Peyer's patch (tissue), 4 donors: ENCODE results near the gene GSTM2. TPM values are rescaled to one million over a fixed set of nuclear protein-coding genes. Genes with fewer than 3 reads are reported as not detected.
"Not testable (repeated sequence)": the region's sequence is repeated elsewhere in the genome, so short reads cannot be mapped to it uniquely, and the experiment has no call there.

Experiments used
- DNase-seq, 3 donors: peaks; one replicate each; pipeline ENCODE4 v3.0.0-alpha.2; 2017 to 2019
- H3K27ac ChIP-seq, 4 donors: fragments of 200-600 bp; sonication (generic); one replicate each; pipeline ENCODE4 v1.5.1; 2016 to 2019
- H3K27me3 ChIP-seq, 2 donors: fragments of 200-600 bp; sonication (generic); one replicate each; pipeline ENCODE4 v1.5.1; 2019
- H3K36me3 ChIP-seq, 3 donors: fragments of 200-600 bp; sonication (generic); one replicate each; pipeline ENCODE4 v1.5.1; 2016 to 2019
- H3K4me1 ChIP-seq, 4 donors: fragments of 200-600 bp; sonication (generic); one replicate each; pipeline ENCODE4 v1.5.1; 2016 to 2019
- H3K4me3 ChIP-seq, 4 donors: fragments of 200-600 bp; sonication (generic); 1 replicate in 3 of 4; 2 replicates in 1 of 4; pipeline ENCODE4 v1.5.1; 2016 to 2019; ENCODE audit warnings: mild to moderate bottlenecking in 1 of 4
- H3K9me3 ChIP-seq, 4 donors: fragments of 200-600 bp; sonication (generic); one replicate each; pipeline ENCODE4 v1.5.1; 2016 to 2019; ENCODE audit warnings: mild to moderate bottlenecking in 1 of 4
- POLR2A ChIP-seq, 2 donors: fragments of 450-650 bp; IDR thresholded peaks; one replicate each; pipeline ENCODE4 v1.5.1; 2017; ENCODE audit warnings: antibody characterized with exemption in 2 of 2, mild to moderate bottlenecking in 2 of 2, moderate library complexity in 2 of 2
- total RNA-seq, 4 donors: library from RNA; depleted of rRNA; stranded (reverse); fragments of >200 nt; gene quantifications; one replicate each; pipeline ENCODE4 v1.1.0, GENCODE V29; 2016
- TF ChIP-seq, protein P1 (sequence below), 6 experiments: fragments of 450-650 bp in 4 of 6; fragments of 200-600 bp in 2 of 6; sonication (generic) in 1 of 6; IDR thresholded peaks; one replicate each; pipeline ENCODE4 v1.5.1; 2017 to 2019; ENCODE audit warnings: antibody characterized with exemption in 6 of 6, mild to moderate bottlenecking in 3 of 6, moderate library complexity in 1 of 6

The GSTM2 gene
- total RNA-seq, 4 donors from 2014 or later, result 38.5 to 242 (median 116) TPM

DNA sequence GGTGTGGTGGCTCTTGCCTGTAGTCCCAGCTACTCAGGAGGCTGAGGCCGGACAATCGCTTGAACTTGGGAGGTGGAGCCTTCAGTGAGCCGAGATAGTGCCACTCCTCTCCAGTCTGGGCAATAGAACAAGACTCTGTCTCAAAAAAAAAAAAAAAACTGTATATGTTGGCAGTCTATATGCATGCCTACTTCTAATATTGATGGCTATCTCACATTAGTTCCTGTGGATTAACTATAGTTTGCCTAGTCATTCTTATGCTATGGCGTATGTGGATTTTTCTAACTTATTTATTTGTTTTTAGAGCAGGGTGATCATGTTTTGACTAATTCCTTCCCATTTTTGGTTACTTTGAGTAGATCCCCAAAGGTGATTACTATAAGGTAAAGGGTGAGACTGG is 29.2 kb downstream of the GSTM2 start:
- H3K27ac ChIP-seq, result no peak overlapping the region
- no peak overlapping the region for H3K4me3 ChIP-seq
- no peak for TF ChIP-seq POLR2A (IDR thresholded peaks at IDR 0.05)
- TF ChIP-seq, protein P1, sequence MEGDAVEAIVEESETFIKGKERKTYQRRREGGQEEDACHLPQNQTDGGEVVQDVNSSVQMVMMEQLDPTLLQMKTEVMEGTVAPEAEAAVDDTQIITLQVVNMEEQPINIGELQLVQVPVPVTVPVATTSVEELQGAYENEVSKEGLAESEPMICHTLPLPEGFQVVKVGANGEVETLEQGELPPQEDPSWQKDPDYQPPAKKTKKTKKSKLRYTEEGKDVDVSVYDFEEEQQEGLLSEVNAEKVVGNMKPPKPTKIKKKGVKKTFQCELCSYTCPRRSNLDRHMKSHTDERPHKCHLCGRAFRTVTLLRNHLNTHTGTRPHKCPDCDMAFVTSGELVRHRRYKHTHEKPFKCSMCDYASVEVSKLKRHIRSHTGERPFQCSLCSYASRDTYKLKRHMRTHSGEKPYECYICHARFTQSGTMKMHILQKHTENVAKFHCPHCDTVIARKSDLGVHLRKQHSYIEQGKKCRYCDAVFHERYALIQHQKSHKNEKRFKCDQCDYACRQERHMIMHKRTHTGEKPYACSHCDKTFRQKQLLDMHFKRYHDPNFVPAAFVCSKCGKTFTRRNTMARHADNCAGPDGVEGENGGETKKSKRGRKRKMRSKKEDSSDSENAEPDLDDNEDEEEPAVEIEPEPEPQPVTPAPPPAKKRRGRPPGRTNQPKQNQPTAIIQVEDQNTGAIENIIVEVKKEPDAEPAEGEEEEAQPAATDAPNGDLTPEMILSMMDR (IDR thresholded peaks at IDR 0.05), result no peak
- DNase-seq, result no peak
- H3K4me1 ChIP-seq, result no peaks in the 10 kb centered on the region
- H3K36me3 ChIP-seq, result no peaks in the 10 kb centered on the region
- H3K9me3 ChIP-seq, result no peaks in the 10 kb centered on the region
- no peaks in the 10 kb centered on the region for H3K27me3 ChIP-seq

DNA sequence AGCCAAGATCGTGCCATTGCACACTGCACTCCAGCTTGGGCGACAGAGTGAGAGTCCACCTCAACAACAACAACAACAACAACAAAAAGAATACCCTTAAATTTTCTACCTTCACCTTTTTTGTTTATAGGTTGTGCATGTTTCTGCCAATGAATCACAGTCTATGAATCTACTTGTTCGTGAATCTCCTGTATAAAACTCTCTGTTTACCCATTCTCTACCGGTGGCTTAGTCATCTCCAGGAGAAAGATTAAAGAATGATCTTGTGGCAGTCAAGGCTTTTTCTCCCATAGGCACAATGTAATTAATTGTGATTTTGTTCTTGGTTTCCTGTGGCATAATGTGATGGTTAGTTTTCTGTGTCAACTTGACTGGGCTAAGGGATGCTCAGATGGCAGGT is 30.0 kb downstream of the GSTM2 start:
- H3K4me1 ChIP-seq, H3K36me3 ChIP-seq, H3K27me3 ChIP-seq, H3K4me3 ChIP-seq, H3K9me3 ChIP-seq, H3K27ac ChIP-seq, DNase-seq: not testable (repeated sequence)

DNA sequence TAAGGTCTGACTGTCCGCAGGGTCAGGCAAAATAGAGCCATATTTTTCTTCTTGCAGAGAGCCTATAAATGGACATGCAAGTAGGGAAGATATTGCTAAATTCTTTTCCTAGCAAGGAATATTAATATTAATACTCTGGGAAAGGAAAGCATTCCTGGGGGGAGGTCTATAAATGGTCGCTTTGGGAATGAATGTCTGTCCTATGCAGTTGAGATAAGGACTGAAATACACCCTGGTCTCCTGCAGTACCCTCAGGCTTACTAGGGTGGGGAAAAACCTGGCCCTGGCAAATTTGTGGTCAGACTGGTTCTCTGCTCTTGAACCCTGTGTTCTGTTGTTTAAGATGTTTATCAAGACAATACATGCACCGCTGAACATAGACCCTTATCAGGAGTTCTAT is 35.1 kb downstream of the GSTM2 start:
- H3K27ac ChIP-seq, H3K27me3 ChIP-seq, DNase-seq, H3K4me1 ChIP-seq, H3K36me3 ChIP-seq, H3K9me3 ChIP-seq, H3K4me3 ChIP-seq: not testable (repeated sequence)

DNA sequence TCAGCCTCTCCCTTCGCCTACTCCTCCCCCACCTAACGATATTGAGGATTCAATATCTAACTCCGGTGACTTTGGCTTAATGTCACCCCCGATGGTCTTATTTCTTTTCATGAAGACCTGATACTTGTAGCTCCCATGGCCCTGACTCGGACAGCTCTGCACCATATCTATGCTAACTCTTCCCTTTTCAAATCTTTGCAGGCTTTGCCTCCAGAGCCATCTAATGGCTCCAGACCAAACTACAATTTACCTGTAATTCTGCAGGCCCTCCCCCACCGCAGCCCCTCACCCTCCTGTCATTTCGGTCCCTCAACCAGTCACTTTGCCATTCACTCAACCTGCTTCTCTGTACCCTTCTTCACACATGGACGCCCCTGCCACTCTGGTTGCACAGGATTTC is 36.3 kb downstream of the GSTM2 start:
- TF ChIP-seq, protein P1 (IDR thresholded peaks at IDR 0.05), result peak in 2 of 6 experiments; percentile 23 to 27
- TF ChIP-seq POLR2A (IDR thresholded peaks at IDR 0.05), result no peak
- DNase-seq, result no peak
- Histone ChIP-seq H3K36me3 (no peaks in the 10 kb centered on the region), H3K9me3 (no peaks in the 10 kb centered on the region), H3K27ac (no peak overlapping the region), H3K27me3 (no peaks in the 10 kb centered on the region), H3K4me1 (no peaks in the 10 kb centered on the region), H3K4me3 (no peak overlapping the region)

DNA sequence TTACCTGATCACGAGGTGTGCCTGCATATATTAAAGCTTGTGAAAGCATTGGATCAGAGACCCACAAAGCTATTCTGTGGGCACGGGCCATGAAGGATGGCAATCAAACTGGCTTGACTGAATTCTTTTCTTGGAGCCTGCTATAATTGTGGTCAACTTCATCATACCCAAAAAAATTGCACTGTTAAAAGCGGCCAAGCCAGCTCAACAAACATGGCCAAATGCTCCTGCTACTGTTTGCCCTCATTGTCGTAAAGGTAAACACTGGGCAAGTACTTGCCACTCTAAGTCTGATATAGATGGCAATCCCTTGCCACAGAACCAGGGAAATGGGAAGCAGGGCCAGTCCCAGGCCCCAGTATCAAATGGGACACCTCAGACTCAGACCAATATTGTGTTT is 37.6 kb downstream of the GSTM2 start:
- Histone ChIP-seq H3K4me1 (no peaks in the 10 kb centered on the region), H3K27me3 (no peaks in the 10 kb centered on the region), H3K4me3 (no peak overlapping the region), H3K27ac (no peak overlapping the region), H3K36me3 (no peaks in the 10 kb centered on the region), H3K9me3 (no peaks in the 10 kb centered on the region)
- TF ChIP-seq, protein P1 (IDR thresholded peaks at IDR 0.05), result no peak
- TF ChIP-seq POLR2A (IDR thresholded peaks at IDR 0.05), result no peak
- no peak for DNase-seq

DNA sequence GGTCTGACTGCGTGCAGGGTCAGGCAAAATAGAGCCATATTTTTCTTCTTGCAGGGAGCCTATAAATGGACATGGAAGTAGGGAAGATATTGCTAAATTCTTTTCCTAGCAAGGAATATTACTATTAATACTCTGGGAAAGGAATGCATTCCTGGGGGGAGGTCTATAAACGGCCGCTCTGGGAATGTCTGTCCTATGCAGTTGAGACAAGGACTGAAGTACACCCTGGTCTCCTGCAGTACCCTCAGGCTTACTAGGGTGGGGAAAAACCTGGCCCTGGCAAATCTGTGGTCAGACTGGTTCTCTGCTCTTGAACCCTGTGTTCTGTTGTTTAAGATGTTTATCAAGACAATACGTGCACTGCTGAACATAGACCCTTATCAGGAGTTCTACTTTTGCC is 41.1 kb downstream of the GSTM2 start:
- H3K9me3 ChIP-seq, H3K27ac ChIP-seq, H3K27me3 ChIP-seq, DNase-seq, H3K36me3 ChIP-seq, H3K4me3 ChIP-seq, H3K4me1 ChIP-seq: not testable (repeated sequence)

DNA sequence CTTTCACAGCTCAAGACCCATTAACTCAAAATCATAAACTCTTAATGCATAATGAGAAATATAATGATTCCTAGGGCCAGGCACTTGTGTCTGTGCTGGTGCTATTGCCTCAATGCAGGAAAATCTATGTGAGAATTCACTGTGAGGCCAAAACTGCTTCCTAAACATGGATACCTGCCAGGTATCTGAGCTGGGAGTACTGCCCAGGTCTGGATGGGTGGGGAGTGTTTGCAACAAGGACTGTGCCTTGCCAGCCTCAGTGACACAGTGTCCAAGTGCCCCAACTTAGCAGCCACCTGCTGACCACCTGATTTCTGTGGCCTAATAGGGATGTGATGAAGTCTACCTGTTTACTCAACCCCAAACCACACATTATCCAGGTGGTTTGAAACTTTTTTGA is 42.0 kb downstream of the GSTM2 start:
- H3K9me3 ChIP-seq, H3K4me3 ChIP-seq, H3K27ac ChIP-seq, DNase-seq, H3K27me3 ChIP-seq, H3K4me1 ChIP-seq, H3K36me3 ChIP-seq: not testable (repeated sequence)

DNA sequence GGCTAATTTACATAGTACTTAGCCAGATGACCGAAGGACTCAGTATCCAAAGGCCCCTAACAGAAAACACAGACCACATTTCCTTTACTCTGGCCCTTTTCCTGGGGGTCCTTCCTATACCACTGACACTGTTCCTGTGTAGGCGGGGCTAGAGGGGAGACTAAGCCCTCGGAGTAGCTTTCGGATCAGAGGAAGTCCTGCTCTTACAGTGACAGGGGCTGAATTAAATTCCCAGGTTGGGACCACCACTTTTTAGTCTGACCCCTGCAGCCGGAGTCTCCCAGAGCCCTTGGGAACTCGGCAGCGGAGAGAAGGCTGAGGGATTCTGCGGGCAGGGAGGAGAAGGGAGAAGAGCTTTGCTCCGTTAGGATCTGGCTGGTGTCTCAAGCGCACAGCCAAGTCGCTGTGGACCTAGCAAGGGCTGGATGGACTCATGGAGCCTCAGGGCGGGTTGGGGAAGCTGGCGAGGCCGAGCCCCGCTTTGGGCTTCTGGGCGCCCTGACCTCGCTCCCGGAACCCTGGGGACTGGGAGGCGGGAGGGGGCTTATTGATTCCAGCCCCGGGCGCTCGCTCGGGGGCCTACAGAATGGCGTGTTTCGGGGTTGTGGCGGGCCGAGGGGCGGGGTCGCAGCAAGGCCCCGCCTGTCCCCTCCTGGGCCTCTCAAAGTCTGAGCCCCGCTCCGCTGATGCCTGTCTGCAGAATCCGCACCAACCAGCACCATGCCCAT is 43.9 kb downstream of the GSTM2 start, which contains the start of gene GSTM5:
Gene GSTM5 (plus strand): TSS at position 659 of the 728 bp plus-strand sequence. CDS start 62 bp downstream, at position 721.
- Histone ChIP-seq H3K4me3 (peak within 1 kb of the TSS in 2 of 4 donors; percentile 37 to 38), H3K27ac (peak within 1 kb of the TSS in 1 of 4 donors; percentile 30)
- H3K9me3 ChIP-seq, H3K4me1 ChIP-seq, DNase-seq, H3K36me3 ChIP-seq, H3K27me3 ChIP-seq: not testable (repeated sequence)
